NB4 (cell line): ENCODE measurements around the gene TMEM61.

Experiments used
- DNase-seq: peaks from one replicate; pipeline ENCODE4 v3.0.0; 2010; ENCODE audit warnings: low read depth
- H3K4me3 ChIP-seq: one replicate; pipeline ENCODE4 v1.5.1; 2011; ENCODE audit warnings: mild to moderate bottlenecking, low read depth, low read length, moderate library complexity
- CTCF ChIP-seq: IDR thresholded peaks from one replicate; pipeline ENCODE4 v1.5.1; 2012; ENCODE audit warnings: low read depth, low read length
- MAX ChIP-seq: IDR thresholded peaks from 2 replicates; pipeline ENCODE4 v1.6.1; 2011; ENCODE audit warnings: low read depth, low read length
- MYC ChIP-seq: IDR thresholded peaks from 2 replicates; pipeline ENCODE4 v1.6.1; 2011; ENCODE audit warnings: low read depth, low read length
- POLR2A ChIP-seq: IDR thresholded peaks from 2 replicates; pipeline ENCODE4 v1.6.1; 2011; ENCODE audit warnings: mild to moderate bottlenecking; ENCODE audit not compliant: insufficient read length; ENCODE audit errors: extremely low read depth

The TMEM61 gene

GRCh38 chr1:54988975-54989374 lies 8.5 kb downstream of the TMEM61 start:
- TF ChIP-seq CTCF (no peak), MAX (no peak), MYC (no peak), POLR2A (no peak)
- no peak overlapping the region for H3K4me3 ChIP-seq
- no peak for DNase-seq

- H3K4me3 ChIP-seq = no peak overlapping the region
- TF ChIP-seq MAX = no peak
- TF ChIP-seq CTCF = no peak
- TF ChIP-seq POLR2A = no peak
- no peak for TF ChIP-seq MYC
- no peak for DNase-seq
These were observed 9.0 kb downstream of the TMEM61 start for GRCh38 chr1:54989473-54989872.

- TF ChIP-seq MYC (no peak), MAX (no peak), POLR2A (no peak), CTCF (no peak)
- no peak overlapping the region for H3K4me3 ChIP-seq
- no peak for DNase-seq
These were observed 9.8 kb downstream of the TMEM61 start for GRCh38 chr1:54989968-54990810.

GRCh38 chr1:54990916-54991315 lies 10.5 kb downstream of the TMEM61 start:
- no peak overlapping the region for H3K4me3 ChIP-seq
- TF ChIP-seq POLR2A (no peak), MYC (no peak), CTCF (no peak), MAX (no peak)
- no peak for DNase-seq

GRCh38 chr1:54991939-54992338 lies 11.5 kb downstream of the TMEM61 start:
- DNase-seq = no peak
- H3K4me3 ChIP-seq = no peak overlapping the region
- TF ChIP-seq POLR2A = no peak

- no peak overlapping the region for H3K4me3 ChIP-seq
- TF ChIP-seq CTCF (no peak), MYC (no peak), POLR2A (no peak), MAX (no peak)
- DNase-seq = no peak
These were observed 12.7 kb downstream of the TMEM61 start for GRCh38 chr1:54993140-54993539.
